ENCODE results near the gene TMEM218. TPM values are rescaled to one million over a fixed set of nuclear protein-coding genes. Genes with fewer than 3 reads are reported as not detected.

Gene TMEM218
- total and polyA plus RNA-seq, 8 donors = 0.87 to 21.1 (median 14.9) TPM

DNA sequence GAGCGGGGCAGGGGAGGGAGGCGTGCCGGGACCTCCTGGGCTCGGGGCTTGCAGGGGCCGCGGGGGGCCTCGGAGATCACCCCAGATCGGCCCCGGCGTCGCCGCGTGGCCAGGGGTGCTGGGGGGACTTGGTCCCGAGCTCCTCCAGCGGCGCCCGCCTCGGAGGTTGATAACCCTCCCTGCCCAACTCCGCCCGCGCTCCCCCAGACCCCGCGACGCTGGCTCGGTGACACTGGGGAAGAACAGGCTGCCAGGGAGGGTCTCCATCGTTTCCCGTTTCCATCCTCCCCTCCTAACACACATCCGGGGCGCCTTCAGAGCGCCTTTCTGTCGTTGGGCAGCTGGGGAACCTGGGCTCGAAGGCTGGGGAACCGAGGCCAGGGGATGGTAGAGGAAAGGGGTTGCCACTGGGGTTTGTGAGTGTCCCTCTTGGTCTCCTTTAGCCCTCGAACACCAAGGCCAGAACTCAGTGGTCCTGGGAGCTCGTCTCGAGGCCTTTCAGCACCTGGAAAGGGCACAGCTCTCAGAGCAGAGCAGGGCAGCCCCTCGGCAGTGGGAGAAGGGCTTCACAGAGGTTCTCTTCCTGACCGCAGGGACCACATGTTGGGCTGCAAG lies 47.9 kb downstream of the TMEM218 start:
- Histone ChIP-seq H3K27me3 (peaks cover 0 to 14% (median 3%) of the 10 kb centered on the region in 3 donors), H3K36me3 (no peaks in the 10 kb centered on the region), H3K27ac (peak overlapping the region; percentile 53 to 83 (median 75)), H3K9me3 (no peaks in the 10 kb centered on the region), H3K4me1 (peaks cover 0 to 17% (median 14%) of the 10 kb centered on the region in 4 donors), H3K4me3 (peak overlapping the region; percentile 58 to 66 (median 60))
- DNase-seq = peak in 1 of 2 donors; percentile 24
- 6 to 41% (median 9%) methylated on average over 5 to 38 of the region's 38 CpGs for WGBS, 5 donors
- intact Hi-C loops (cut with DNase I; ENCODE audit: low total_unique reads) = no loop called here
- TF ChIP-seq POLR2AphosphoS5 (IDR thresholded peaks at IDR 0.05) = no peak
- TF ChIP-seq EP300 (IDR thresholded peaks at IDR 0.05) = no peak
- no peak for TF ChIP-seq POLR2A (IDR thresholded peaks at IDR 0.05)
- TF ChIP-seq, protein P1, sequence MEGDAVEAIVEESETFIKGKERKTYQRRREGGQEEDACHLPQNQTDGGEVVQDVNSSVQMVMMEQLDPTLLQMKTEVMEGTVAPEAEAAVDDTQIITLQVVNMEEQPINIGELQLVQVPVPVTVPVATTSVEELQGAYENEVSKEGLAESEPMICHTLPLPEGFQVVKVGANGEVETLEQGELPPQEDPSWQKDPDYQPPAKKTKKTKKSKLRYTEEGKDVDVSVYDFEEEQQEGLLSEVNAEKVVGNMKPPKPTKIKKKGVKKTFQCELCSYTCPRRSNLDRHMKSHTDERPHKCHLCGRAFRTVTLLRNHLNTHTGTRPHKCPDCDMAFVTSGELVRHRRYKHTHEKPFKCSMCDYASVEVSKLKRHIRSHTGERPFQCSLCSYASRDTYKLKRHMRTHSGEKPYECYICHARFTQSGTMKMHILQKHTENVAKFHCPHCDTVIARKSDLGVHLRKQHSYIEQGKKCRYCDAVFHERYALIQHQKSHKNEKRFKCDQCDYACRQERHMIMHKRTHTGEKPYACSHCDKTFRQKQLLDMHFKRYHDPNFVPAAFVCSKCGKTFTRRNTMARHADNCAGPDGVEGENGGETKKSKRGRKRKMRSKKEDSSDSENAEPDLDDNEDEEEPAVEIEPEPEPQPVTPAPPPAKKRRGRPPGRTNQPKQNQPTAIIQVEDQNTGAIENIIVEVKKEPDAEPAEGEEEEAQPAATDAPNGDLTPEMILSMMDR (IDR thresholded peaks at IDR 0.05) = no peak

DNA sequence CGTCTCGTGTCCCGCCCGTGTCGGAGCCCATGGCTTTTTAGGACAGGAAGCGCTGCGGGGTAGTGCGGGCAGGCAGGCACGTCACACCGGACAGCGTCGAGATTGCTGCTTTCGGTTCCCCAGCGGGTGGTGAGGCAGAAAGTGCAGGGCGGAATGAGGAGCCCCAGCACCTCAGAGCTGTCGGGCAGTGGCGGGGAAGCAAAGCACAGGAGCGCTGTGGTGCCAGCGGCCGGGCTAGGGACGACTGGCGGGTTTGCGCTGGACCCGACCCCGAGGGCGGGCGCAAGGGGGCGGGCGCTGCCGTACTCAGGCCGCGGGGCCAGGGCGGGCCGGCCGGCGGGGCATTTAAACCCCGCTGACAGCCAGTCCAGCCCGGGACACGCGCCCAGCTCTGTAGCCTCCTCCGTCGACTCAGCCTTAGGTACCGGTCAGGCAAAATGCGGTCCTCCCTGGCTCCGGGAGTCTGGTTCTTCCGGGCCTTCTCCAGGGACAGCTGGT lies 48.4 kb downstream of the TMEM218 start, which contains the start of gene SLC37A2:
TSS of gene SLC37A2 (plus strand) at position 375 of the 498 bp plus-strand sequence. CDS start at position 438, 63 bp downstream.
- intact Hi-C loops (cut with DNase I; ENCODE audit: low total_unique reads) = no loop called here
- H3K4me1 ChIP-seq = peaks cover 0 to 17% (median 14%) of the 10 kb centered on the region in 4 donors
- H3K27me3 ChIP-seq = peaks cover 0 to 14% (median 3%) of the 10 kb centered on the region in 3 donors
- peak; percentile 73 to 87 for DNase-seq
- no peaks in the 10 kb centered on the region for H3K36me3 ChIP-seq
- WGBS, 5 donors = 0 to 1% (median 0%) methylated on average over 12 to 46 of the region's 46 CpGs
- peak within 1 kb of the TSS; percentile 58 to 66 (median 60) for H3K4me3 ChIP-seq
- TF ChIP-seq, protein P1 (IDR thresholded peaks at IDR 0.05) = peak in 3 of 7 experiments; percentile 9 to 22 (median 19)
- TF ChIP-seq EP300 (IDR thresholded peaks at IDR 0.05) (no peak), POLR2AphosphoS5 (IDR thresholded peaks at IDR 0.05) (peak in 2 of 3 donors; percentile 61 to 76)
- H3K27ac ChIP-seq = peak within 1 kb of the TSS; percentile 53 to 83 (median 75)
- H3K9me3 ChIP-seq = no peaks in the 10 kb centered on the region

DNA sequence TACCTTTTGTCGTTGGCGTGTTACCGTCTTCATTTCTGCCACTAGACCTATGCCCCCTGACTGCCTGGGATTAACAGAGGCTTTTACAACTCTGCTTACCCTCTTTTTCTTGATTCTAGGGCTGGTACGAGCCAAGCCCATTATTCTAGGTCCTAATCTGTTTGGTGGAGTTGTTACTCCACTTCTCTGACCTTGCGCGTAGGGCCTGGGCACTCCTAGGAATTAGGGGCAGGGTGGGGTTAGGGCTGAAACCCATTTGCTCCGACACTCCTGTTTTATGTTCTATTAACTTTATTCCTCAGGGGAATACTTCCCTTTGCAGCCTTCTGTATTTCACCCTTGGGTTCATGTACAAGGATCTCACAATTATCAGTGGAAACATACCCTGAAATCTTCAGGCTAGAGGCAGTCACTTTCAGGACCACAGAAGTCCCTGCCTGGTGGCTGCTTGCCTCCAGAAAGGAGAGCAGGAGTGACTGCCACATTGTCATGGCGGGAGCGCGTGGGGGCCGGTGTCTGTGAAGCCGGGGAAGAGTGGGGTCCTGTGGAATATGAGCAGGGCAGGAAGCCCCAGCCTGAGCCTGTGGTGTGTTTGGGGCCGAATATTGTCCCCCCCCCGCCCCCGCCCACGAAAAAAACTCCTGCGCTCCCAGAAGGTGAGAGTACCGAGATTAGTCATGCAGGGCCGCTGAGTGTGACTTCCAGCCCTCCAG lies 49.1 kb downstream of the TMEM218 start:
- DNase-seq = peak in 1 of 2 donors; percentile 25
- no peaks in the 10 kb centered on the region for H3K9me3 ChIP-seq
- TF ChIP-seq POLR2AphosphoS5 (IDR thresholded peaks at IDR 0.05) (no peak), EP300 (IDR thresholded peaks at IDR 0.05) (no peak), POLR2A (IDR thresholded peaks at IDR 0.05) (no peak)
- TF ChIP-seq, protein P1 (IDR thresholded peaks at IDR 0.05) = no peak
- 42 to 47% (median 45%) methylated on average over 19 of the region's 19 CpGs for WGBS, 5 donors
- H3K27me3 ChIP-seq = peaks cover 0 to 14% (median 3%) of the 10 kb centered on the region in 3 donors
- peak overlapping the region; percentile 58 to 66 (median 60) for H3K4me3 ChIP-seq
- no peaks in the 10 kb centered on the region for H3K36me3 ChIP-seq
- peaks cover 0 to 17% (median 14%) of the 10 kb centered on the region in 4 donors for H3K4me1 ChIP-seq
- H3K27ac ChIP-seq = peak overlapping the region; percentile 53 to 83 (median 75)
- intact Hi-C loops (cut with DNase I; ENCODE audit: low total_unique reads) = no loop called here

DNA sequence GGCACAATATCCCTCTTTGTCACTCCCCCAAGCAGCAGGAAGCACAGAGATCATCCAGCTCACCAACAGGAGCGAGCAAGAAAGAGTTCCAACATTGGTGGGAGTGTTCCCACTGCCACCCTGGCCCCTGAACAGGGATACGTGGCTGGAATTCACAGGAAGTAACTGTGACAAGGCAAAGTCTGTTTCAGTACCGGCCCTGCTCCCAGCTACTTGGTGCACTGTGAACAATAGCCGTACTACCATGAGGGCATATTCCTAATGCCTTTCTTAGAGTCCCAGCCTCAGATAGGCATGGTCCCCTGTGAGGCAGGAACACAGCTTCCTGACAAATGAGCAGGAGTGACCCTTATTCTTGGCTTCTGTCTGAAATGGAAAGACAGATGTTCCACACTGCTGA lies 50.1 kb downstream of the TMEM218 start:
- peaks cover 0 to 17% (median 14%) of the 10 kb centered on the region in 4 donors for H3K4me1 ChIP-seq
- H3K27ac ChIP-seq = no peak overlapping the region
- peaks cover 0 to 14% (median 0%) of the 10 kb centered on the region in 3 donors for H3K27me3 ChIP-seq
- TF ChIP-seq EP300 (IDR thresholded peaks at IDR 0.05) (no peak), POLR2AphosphoS5 (IDR thresholded peaks at IDR 0.05) (no peak), POLR2A (IDR thresholded peaks at IDR 0.05) (no peak)
- TF ChIP-seq, protein P1 (IDR thresholded peaks at IDR 0.05) = no peak
- 67 to 75% (median 73%) methylated on average over 4 of the region's 4 CpGs for WGBS, 5 donors
- no peak for DNase-seq
- no peaks in the 10 kb centered on the region for H3K36me3 ChIP-seq
- intact Hi-C loops (cut with DNase I; ENCODE audit: low total_unique reads) = no loop called here
- H3K4me3 ChIP-seq = no peak overlapping the region
- no peaks in the 10 kb centered on the region for H3K9me3 ChIP-seq

Measured in stomach (tissue), 9 donors.